Measurements from ENCODE around the gene PRKAR2B.

GRCh38 chr7:107034553-107034952, 10.0 kb upstream of the PRKAR2B start:
- no peak for TF ChIP-seq CTCF (IDR thresholded peaks at IDR 0.05)
- TF ChIP-seq POLR2A (IDR thresholded peaks at IDR 0.05), result no peak

Data from Peyer's patch (tissue), 4 donors.